ENCODE results near the gene C10orf90.

C10orf90 gene

GRCh38 chr10:126639084-126639483 lies 31.4 kb downstream of the C10orf90 start:
- Histone ChIP-seq H2AFZ (ENCODE audit: low read length) (no peak overlapping the region), H3F3A (ENCODE audit: low read depth) (no peaks in the 10 kb centered on the region), H3K36me3 (ENCODE audit: insufficient read depth, low read length) (no peaks in the 10 kb centered on the region), H3K9me3 (ENCODE audit: insufficient read depth, low read depth, low read length) (peaks cover 4% of the 10 kb centered on the region; the same call in 1 of the 2 replicates), H3K9ac (ENCODE audit: low read depth, low read length, poor library complexity, severe bottlenecking) (no peak overlapping the region), H3K79me2 (ENCODE audit: insufficient read depth, low read length) (no peaks in the 10 kb centered on the region), H3K27me3 (ENCODE audit: insufficient read depth, low read length, poor library complexity, severe bottlenecking) (no peaks in the 10 kb centered on the region), H3K4me2 (ENCODE audit: low read depth, low read length, poor library complexity, severe bottlenecking) (no peak overlapping the region), H3K4me1 (ENCODE audit: insufficient read depth, low read length, poor library complexity, severe bottlenecking) (no peaks in the 10 kb centered on the region), H3K4me3 (ENCODE audit: low read length, poor library complexity, severe bottlenecking) (no peak overlapping the region), H3K9me2 (replicated peaks; ENCODE audit: low read depth, low read length) (no peaks in the 10 kb centered on the region), H4K20me1 (ENCODE audit: insufficient read depth, low read length, poor library complexity, severe bottlenecking) (no peaks in the 10 kb centered on the region)
- no peak for TF ChIP-seq CTCF (conservative IDR thresholded peaks at IDR 0.05; ENCODE audit: low read length)
- TF ChIP-seq EZH2phosphoT487 (IDR thresholded peaks at IDR 0.05; ENCODE audit: borderline replicate concordance): no peak

GRCh38 chr10:126638542-126638941 lies 32.0 kb downstream of the C10orf90 start:
- Histone ChIP-seq H3K4me1 (ENCODE audit: insufficient read depth, low read length, poor library complexity, severe bottlenecking) (no peaks in the 10 kb centered on the region), H3K9me3 (ENCODE audit: insufficient read depth, low read depth, low read length) (peaks cover 4% of the 10 kb centered on the region; the same call in 1 of the 2 replicates), H3K79me2 (ENCODE audit: insufficient read depth, low read length) (no peaks in the 10 kb centered on the region), H3K9ac (ENCODE audit: low read depth, low read length, poor library complexity, severe bottlenecking) (no peak overlapping the region), H3F3A (ENCODE audit: low read depth) (no peaks in the 10 kb centered on the region), H3K4me3 (ENCODE audit: low read length, poor library complexity, severe bottlenecking) (no peak overlapping the region), H3K4me2 (ENCODE audit: low read depth, low read length, poor library complexity, severe bottlenecking) (no peak overlapping the region), H3K27me3 (ENCODE audit: insufficient read depth, low read length, poor library complexity, severe bottlenecking) (no peaks in the 10 kb centered on the region), H2AFZ (ENCODE audit: low read length) (no peak overlapping the region), H3K36me3 (ENCODE audit: insufficient read depth, low read length) (no peaks in the 10 kb centered on the region), H4K20me1 (ENCODE audit: insufficient read depth, low read length, poor library complexity, severe bottlenecking) (no peaks in the 10 kb centered on the region), H3K9me2 (replicated peaks; ENCODE audit: low read depth, low read length) (no peaks in the 10 kb centered on the region)
- TF ChIP-seq EZH2phosphoT487 (IDR thresholded peaks at IDR 0.05; ENCODE audit: borderline replicate concordance) (no peak), CTCF (conservative IDR thresholded peaks at IDR 0.05; ENCODE audit: low read length) (no peak)

GRCh38 chr10:126637501-126637900 lies 33.0 kb downstream of the C10orf90 start:
- no peak for TF ChIP-seq EZH2phosphoT487 (IDR thresholded peaks at IDR 0.05; ENCODE audit: borderline replicate concordance)
- no peak for TF ChIP-seq CTCF (conservative IDR thresholded peaks at IDR 0.05; ENCODE audit: low read length)
- H3K79me2 ChIP-seq (ENCODE audit: insufficient read depth, low read length): no peaks in the 10 kb centered on the region
- H3K36me3 ChIP-seq (ENCODE audit: insufficient read depth, low read length): no peaks in the 10 kb centered on the region
- H3K9me2 ChIP-seq (replicated peaks; ENCODE audit: low read depth, low read length): no peaks in the 10 kb centered on the region
- no peak overlapping the region for H3K9ac ChIP-seq (ENCODE audit: low read depth, low read length, poor library complexity, severe bottlenecking)
- H3F3A ChIP-seq (ENCODE audit: low read depth): no peaks in the 10 kb centered on the region
- no peak overlapping the region for H3K4me3 ChIP-seq (ENCODE audit: low read length, poor library complexity, severe bottlenecking)
- H3K27me3 ChIP-seq (ENCODE audit: insufficient read depth, low read length, poor library complexity, severe bottlenecking): no peaks in the 10 kb centered on the region
- H4K20me1 ChIP-seq (ENCODE audit: insufficient read depth, low read length, poor library complexity, severe bottlenecking): no peaks in the 10 kb centered on the region
- H3K4me2 ChIP-seq (ENCODE audit: low read depth, low read length, poor library complexity, severe bottlenecking): no peak overlapping the region
- H3K9me3 ChIP-seq (ENCODE audit: insufficient read depth, low read depth, low read length): peaks cover 4% of the 10 kb centered on the region; the same call in 1 of the 2 replicates
- H2AFZ ChIP-seq (ENCODE audit: low read length): no peak overlapping the region
- H3K4me1 ChIP-seq (ENCODE audit: insufficient read depth, low read length, poor library complexity, severe bottlenecking): no peaks in the 10 kb centered on the region
